ENCODE data around the gene SOWAHA.
A peak's percentile ranks its signal among the peaks of the same experiment; 100 is the strongest.

SOWAHA gene

DNA sequence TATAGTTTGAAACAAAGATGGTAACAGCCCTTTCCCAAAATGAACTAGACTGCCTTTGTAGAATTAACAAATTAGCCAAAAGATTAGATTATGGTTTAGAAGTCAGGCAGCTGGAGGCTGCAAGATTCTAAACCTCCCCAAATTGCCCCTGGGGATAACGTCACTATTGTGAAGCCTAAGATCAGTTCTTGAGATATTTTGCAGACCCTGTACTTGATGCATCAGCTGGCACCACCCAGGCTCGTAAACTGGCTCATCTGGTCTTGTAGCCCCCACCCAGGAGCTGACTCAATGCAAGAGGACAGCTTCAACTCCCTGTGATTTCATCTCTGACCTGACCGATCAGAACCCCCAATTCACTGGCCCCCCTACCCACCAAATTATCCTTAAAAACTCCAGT is 4.2 kb upstream of the SOWAHA start:
- FAIRE-seq: no peak

DNA sequence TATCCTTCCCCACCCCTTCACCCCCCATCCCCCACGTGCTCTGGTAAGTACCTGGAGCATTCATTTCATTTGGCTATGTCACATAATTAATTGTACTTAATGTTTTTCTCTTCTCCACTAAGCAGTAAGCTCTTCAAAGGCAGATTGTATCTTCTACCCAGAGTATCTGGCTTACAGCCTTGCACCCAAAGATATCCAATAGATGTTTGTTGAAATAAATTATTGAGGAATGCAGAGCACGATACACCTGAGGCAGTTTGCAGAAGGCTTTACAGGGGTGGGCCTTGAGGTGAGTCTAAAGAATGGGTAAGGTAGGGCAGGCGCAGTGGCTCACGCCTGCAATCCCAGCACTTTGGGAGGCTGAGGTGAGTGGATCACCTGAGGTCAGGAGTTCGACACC is 2.5 kb upstream of the SOWAHA start:
- FAIRE-seq: no peak

DNA sequence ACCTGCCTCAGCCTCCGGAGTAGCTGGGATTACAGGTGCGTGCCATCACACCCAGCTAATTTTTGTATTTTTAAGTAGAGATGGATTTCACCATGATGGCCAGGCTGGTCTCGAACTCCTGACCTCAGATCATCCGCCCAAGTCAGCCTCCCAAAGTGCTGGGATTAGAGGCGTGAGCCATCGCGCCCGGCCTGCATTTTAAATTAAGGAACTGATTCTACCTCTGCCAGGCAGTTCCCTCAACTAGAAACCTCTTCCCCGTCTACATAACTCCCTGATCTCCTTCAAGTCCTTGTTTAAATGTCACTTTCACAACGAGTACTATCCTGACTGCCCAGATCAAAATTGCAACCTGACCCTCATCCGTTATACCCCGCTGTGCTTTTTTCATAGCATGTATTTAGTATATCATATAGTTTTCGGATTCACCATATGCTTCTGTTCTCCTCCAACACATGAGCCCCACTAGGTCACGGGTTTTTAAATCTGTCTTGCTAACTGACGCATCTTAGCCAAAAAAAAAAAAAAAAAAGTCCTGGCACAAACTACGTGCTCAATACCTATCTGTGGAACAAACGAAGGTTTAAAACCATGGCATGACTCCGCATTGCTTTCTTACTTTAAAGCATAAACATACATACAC is 858 bp upstream of the SOWAHA start:
- no peak for FAIRE-seq

DNA sequence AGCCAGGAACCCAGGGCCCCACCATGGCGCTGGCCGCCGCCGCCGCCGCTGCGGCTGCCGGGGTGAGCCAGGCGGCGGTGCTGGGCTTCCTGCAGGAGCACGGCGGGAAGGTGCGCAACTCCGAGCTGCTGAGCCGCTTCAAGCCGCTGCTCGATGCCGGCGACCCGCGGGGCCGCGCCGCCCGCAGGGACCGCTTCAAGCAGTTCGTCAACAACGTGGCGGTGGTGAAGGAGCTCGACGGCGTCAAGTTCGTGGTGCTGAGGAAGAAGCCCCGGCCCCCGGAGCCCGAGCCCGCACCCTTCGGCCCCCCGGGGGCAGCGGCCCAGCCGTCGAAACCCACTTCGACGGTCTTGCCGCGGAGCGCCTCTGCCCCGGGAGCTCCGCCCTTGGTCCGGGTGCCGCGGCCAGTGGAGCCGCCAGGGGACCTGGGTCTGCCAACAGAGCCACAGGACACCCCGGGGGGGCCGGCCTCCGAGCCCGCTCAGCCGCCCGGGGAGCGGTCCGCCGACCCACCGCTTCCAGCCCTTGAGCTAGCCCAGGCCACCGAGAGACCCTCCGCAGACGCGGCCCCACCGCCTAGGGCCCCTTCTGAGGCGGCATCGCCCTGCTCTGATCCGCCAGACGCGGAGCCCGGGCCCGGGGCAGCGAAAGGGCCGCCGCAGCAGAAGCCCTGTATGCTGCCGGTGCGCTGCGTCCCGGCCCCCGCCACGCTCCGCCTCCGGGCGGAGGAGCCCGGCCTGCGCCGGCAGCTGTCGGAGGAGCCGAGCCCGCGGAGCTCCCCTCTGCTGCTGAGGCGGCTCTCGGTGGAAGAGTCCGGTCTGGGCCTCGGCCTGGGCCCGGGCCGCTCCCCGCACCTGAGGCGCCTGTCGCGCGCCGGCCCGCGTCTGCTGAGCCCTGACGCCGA is 749 bp downstream of the SOWAHA start:
- FAIRE-seq: no peak

DNA sequence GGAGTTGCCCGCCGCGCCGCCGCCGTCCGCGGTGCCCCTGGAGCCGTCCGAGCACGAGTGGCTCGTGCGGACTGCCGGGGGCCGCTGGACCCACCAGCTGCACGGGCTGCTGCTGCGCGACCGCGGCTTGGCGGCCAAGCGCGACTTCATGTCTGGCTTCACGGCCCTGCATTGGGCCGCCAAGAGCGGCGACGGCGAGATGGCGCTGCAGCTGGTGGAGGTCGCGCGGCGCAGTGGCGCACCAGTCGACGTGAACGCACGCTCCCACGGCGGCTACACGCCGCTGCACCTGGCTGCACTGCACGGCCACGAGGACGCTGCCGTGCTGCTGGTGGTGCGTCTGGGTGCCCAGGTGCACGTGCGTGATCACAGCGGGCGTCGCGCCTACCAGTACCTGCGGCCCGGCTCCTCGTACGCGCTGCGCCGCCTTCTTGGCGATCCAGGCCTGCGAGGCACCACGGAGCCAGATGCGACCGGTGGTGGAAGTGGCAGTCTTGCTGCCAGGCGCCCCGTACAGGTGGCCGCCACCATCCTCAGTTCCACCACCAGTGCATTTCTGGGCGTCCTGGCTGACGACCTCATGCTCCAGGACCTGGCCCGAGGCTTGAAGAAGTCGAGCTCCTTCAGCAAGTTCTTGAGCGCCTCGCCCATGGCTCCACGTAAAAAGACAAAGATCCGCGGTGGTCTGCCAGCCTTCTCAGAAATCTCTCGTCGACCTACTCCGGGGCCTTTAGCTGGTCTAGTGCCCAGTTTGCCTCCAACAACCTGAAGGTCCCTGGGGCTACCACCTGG is 1.6 kb downstream of the SOWAHA start:
- no peak for FAIRE-seq

DNA sequence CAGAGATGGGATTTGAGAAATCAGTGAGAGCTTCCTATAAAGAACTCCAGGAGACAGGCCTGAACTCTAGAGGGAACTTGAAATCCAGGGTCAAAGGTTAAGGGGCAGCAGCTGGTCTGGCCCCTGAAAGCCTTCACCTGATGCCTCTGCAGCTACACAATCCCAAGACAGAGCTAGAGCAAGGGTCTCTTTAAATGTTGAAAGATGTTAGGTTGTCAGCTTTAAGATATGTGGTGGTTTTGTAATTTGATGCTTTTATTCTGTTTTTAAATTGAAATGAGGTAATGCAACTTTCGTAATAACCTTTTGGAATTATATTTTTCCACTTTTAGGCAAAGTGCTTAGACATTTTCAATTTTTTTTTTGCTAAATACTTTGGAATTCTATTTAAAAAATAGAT is 2.4 kb downstream of the SOWAHA start:
- peak; percentile 55 for FAIRE-seq

DNA sequence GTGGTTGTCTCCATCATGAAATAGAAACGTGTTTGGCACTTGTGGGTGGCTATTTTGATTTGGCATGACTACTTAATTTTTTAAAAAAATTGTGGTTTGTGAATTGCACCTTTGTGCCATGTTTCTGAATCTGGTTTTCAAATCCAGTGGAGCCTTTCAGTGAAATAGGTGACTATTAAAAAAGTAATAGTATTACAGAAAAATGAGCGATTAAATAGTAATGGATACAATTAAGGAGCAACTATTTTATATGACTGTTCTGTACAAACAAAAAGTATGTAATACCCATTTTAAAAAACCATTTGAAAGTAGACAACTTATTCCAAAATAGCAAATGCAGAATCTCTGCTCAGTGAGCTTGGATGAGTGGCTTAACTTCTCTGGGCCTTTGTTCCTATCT is 3.0 kb downstream of the SOWAHA start:
- no peak for FAIRE-seq

DNA sequence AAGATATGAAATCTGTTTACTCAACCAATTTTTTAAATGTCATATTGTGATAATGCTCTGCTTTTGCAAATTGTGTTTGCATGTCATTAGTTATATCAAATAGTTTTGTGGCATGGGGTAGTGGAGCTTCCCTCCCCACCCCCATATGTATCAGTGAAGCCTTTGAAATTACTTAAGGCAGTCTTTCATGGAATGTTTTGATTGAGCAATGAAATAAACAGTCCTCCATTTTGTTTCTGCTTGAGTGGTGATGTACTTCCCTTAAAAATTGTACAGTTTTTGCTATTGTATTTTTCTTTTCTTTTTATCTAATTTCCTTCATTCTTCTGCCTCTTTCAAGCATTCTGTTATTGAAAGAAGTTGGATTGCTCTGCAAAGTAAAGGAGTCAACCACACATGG is 3.5 kb downstream of the SOWAHA start:
- FAIRE-seq: no peak

DNA sequence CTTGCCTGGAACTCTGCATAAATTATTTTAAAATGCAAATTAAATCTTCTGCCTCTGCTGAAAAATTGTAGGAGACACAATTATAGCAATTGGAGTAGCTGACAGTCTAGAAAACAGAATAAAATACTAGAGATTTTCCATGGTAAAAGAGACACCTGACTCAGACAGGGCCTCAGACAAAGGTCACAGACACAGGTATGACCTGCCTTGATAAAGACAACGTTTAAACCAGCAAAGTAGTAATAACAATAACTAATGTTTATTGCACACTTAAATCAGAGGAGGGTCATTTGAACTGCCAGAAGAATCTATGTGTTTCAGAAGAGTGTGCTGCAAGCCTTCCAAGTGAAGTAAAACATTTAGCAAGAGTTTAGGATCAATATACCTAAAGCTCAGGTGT is 3.9 kb downstream of the SOWAHA start:
- FAIRE-seq: no peak

DNA sequence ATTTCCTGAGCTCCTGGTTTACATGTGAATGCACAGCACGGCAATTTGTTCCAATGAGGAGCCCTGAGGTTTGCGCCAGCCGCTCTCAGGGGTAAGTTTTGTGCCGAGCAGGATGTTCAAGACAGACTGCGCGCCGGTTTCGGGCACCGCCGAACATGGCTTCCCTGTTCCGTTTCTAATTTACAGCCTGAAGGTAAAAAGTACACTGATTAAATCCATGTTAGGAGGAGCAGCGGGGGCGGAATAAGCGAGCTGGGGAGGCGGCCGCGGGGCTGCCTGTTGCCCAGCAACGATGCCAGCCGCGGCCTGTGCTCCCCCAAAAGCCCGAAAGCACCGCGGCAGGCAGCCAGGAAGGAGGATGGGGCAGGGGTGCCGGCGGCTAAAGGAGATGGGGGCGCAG is 6.4 kb downstream of the SOWAHA start:
- FAIRE-seq: no peak

DNA sequence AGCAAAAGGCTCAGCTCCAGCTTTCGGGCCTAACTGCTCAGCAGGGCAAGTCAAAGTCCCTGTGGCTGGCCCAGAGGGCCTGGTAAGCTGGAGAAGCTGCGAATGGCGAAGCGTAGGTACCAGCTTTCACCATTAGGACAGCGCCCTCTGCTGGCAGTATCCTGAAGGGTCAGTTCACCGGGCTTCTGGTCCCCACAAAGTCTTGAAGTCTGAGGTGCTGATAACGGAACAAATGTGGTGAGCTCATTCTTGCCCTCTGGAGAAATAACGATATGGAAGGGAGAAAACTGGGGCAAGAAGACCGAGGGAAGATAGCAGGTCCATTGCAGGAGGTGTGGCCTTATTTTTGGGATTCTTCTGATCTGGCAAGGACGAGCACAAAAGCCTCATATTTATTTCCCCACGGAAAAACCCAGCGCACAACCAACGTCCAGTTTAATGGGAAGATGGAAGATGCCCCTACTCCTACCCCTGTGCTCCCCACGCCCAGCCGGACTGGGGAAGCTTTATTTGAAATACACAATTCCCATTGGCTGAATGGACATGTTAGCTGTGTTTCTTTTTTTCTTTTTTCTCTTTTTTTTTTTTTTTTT is 7.2 kb downstream of the SOWAHA start:
- peak; percentile 95 for FAIRE-seq

DNA sequence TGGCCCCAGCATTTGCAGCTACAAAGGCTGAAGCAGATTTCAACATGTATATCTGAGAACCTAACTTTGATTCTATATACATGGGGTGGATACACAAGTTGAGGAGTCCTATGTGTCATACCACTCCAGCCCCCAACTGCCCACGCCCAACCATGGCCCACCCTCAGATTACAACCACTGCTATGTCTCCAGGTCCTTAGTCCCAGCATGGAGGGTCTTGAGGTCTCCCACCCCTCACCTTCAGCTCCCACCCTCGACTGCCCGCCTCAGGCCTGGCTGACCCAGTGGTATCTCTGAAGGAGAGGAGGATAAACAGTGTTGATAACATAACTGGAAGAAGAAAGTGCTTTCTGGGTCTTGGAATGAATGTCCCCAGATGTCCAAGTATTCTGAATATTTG is 8.2 kb downstream of the SOWAHA start:
- FAIRE-seq: no peak

DNA sequence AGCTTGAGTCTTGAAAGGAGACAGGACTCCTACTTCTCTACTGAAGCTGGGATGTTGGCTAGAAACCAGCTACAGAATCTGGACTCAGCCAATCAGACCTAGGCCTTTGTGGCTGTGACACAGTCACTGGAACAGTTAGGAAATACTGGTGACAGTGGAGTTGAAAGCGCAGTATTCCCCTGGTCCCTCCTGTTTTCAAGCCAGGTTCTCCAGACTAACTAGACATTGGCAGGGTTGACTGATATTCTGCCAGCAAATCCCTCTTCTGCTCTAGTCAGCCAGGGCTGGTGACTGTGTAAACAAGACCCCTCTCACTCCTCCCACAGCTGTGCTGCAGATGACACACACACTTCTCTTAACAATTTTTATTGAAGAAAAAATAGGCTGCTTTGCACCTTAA is 8.7 kb downstream of the SOWAHA start:
- no peak for FAIRE-seq

DNA sequence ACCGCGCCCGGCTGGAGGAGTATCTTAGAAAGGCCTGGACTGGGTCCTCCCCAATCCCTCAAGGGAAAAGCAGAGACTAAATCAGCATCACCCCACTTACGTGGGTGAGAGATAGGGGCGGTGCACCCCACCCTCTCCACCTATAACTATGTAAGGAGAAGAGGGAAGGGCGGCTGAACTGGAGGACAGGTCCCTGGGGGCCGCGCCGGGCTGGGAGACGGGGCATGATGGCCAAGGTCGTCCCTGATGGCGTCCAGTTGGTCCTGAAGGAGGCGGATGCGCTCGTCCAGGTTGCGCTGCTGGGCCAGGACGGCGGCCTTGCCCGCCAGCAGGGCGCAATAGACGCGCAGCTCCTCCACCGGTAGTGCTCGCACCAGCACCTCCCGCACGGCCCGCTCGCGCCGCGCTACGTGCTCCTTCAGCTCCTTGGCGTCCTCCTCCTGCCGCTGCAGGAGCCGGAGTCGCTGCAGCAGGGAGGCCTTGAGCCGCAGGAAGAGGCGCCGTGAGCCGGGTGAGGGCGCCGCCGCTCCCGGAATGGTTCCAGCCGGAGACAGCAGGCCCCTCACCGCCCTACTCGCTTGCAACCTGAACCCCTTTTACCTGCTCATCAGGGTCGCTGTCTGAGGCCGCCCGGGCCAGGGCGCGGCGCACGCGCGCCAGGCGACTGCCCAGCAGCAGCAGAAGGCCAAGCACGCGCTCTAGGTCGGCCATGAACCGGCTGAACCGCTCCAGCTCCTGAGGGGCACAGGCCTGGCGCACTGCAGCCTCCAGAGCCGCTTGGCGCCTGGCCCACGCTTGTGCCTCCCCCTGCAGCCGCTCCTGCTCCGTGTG is 9.8 kb downstream of the SOWAHA start:
- FAIRE-seq: no peak

DNA sequence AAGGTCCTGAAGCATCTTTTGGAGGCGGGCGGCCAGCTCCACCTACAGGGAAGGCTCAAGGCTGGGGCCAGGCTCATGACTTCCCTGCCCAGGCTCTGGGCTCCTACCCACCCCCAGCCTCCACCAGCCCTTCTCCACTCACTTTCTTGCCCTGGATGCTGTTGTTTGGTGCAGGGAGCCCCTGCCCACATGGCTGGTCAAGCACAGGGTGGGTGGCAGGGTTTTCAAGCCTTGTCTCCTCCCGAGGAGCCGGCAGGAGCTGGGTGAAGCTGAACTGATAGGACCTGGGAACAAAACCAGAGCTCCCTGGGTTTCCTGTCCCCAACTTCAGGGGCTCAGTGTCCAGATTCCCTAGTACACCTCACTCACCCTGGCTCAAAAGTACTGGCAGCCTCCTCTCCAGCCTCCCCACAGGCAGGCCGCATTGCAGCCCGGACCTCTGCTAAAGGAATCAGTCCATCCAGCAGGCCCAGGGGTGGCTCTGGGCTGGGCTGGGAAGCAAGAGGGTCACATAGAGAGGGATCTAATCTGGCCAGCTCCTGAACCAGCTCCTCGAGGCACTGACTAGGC is 10.5 kb downstream of the SOWAHA start:
- no peak for FAIRE-seq

DNA sequence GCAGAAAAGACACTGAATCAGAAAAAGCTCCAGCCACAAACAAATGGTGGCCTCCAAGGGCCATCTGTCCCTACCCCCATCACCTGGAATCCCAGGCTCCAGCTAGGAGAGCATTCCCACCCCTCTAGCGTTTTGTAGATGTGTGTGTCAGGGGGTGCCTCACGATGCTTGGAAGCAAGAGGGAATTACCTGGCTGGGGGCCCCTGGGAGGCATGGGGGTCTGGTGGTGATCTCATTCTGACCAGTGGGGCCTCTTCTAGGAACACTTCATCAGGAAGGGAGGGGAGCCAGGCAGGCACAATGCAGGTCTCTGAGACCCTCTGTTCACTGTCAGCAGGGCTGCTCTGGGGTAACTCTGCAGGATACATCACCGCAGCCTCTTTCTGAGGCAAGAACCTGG is 11.3 kb downstream of the SOWAHA start:
- FAIRE-seq: no peak

DNA sequence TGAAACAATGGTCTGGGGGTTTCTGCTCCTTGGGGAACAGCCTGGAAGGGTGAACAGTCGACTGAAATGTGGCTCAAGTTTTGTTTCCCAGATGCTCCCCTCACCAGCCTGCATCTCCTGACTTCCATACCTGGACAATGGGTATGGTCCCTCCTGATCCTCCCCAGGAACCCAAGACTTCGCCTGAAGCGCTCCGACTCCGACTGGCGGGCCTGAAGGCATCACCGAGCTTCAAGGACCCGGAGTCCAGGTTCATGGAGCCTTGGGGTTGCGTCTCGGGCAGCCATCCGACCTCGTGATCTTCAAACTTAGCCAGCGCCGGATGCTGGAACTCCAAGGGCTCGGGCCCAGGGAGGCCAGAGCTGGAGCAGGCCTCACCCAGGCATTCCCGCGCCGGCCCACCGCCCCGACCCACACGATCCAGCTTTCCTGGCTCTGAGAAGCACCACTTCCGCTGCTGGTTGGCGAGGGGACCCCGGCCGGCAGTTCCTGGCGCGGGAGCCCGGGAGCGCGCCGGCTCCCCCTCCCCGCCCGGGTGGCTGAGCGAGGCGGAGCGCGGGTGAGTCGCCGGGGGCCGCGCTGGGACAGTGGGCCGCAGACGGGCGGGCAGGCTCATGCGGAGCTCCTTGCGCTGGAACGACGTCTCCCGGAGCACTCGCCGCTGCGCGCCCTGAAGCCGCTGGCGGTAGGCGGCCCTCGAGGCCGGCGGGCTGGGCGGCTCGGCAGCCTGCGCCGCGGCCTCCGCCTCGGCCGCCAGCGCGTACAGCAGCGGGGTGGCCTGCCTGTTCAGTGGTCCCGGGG is 12.1 kb downstream of the SOWAHA start:
- FAIRE-seq: no peak

DNA sequence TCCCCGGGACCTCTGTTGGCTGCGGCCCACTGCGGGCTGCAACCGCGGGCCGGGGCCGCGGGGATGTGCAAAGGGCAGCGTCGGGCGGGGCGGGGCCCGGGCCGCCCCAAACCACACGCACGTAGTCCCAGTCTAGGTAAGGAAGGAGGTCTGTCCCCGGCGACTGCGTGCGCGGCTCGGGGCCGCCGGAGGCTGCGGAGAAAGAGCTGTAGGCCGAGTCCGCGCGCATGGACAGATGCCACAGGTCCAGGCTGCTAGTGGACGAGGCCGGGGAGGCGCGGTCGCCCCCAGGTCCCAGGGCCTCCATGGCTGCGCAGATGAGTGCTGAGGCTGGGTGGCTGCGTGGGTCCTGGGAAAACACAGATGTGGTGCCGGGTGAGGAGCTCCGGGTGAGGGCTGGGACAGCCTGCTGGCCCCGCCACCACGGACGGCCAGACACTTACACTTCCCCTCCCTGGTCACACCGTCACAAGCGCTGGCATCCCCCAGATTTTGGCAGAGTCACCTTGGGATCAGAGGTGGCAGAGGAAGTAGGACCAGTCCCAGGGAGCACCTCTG is 12.8 kb downstream of the SOWAHA start:
- no peak for FAIRE-seq

DNA sequence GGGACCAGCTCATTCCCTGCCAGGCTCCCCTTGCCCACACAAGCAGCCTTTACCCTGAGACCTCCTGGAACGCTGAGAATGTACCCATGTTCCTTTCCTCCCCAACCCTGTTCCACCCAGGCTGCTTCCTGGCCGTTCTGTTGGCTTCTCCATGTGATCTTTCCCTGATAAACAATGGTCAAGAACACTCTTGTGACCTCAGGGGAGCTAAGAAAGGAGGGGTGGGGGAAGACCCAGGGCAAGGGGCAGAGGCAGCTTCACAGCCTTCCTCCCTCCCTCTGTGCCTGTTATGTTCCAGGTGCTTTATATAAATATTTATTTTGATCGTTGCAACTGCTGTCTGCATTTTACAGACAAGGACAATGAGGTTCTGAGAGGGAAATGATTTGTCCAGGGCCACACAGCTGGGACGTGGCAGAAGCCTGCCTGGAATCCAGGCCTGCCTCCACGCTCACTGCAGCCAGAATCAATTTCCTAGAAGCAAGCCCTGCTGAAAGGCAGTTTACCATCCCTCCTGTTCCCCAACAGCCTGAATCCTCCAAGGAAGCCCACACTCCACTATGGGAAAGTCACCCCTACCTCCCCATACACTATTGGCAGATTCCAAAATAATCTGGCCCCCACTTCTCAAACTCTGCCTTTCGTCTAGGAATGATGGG is 13.5 kb downstream of the SOWAHA start:
- no peak for FAIRE-seq

DNA sequence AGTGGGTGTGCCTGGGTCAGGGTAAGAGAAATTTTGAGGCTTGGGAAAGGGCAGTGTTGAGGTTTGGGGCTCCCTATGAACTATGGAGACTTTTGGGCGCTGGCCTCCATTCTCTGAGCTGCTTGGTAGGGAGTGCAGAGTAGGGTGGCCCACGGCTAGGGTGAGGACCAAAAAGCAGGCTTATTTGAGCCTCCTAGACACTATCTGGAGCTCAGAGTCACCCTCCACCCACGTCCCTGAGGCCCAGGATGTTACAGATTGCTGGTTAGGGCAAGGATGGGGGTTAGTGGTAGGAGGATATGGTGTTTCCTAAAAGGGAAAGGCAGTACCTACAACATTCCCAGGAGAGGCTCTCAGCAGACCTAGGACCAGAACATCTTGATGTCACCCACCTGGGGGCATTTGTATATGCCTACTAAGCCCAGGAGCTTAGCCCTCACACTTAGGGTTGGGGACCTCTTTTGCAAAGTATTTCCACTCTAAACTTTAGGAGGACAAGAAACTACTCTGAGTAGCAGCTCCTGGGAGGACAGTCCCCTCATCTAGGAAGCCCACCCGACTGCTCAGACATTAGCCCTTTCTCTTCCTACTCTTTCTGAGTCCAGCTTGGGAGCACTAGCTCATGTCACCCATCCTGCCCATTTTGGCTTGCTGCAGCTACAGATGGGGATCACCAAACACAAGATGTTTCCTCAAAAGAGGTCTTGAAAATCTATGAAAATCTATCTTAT is 15.0 kb downstream of the SOWAHA start:
- FAIRE-seq: no peak

Measured in G401.6 (cell line).